SK-N-SH treated with all-trans-retinoic acid at 6 μM for 48 hours (cell line): ENCODE results near the gene SUFU.
A peak's percentile ranks its signal among the peaks of the same experiment; 100 is the strongest.
"Not testable (repeated sequence)": the region's sequence is repeated elsewhere in the genome, so short reads cannot be mapped to it uniquely, and the experiment has no call there.

Source experiments
- ATAC-seq: fragments of 200-7000 bp; cut with Tn5 transposase; 3 replicates; pipeline ENCODE4 v1.9.1; 2020; ENCODE audit warnings: mild to moderate bottlenecking, moderate library complexity
- ARNTL ChIP-seq: fragments of 450-650 bp; formaldehyde crosslinking; IDR thresholded peaks from 2 replicates; pipeline ENCODE4 v1.5.0; 2020; ENCODE audit warnings: low read depth, mild to moderate bottlenecking, moderate library complexity, borderline replicate concordance
- BACH2 ChIP-seq: fragments of 250-450 bp; sonication (Bioruptor Pico); IDR thresholded peaks from 2 replicates; pipeline ENCODE4 v1.9.0; 2021; ENCODE audit warnings: mild to moderate bottlenecking, borderline replicate concordance
- CSDC2 ChIP-seq: fragments of 250-450 bp; sonication (Bioruptor Pico); IDR thresholded peaks from 2 replicates; pipeline ENCODE4 v1.5.0; 2020; ENCODE audit warnings: mild to moderate bottlenecking, moderate library complexity
- ESRRG ChIP-seq: fragments of 250-450 bp; sonication (Bioruptor Pico); IDR thresholded peaks from 2 replicates; pipeline ENCODE4 v1.6.1; 2021; ENCODE audit warnings: mild to moderate bottlenecking
- OSR1 ChIP-seq: fragments of 250-450 bp; sonication (Bioruptor Pico); IDR thresholded peaks from 2 replicates; pipeline ENCODE4 v1.8.0; 2022; ENCODE audit warnings: moderate library complexity, mild to moderate bottlenecking, inconsistent platforms
- PPARA ChIP-seq: fragments of 250-450 bp; sonication (Bioruptor Pico); IDR thresholded peaks from 2 replicates; pipeline ENCODE4 v1.5.0; 2020; ENCODE audit warnings: mild to moderate bottlenecking, borderline replicate concordance
- RARB ChIP-seq: fragments of 250-450 bp; sonication (Bioruptor Pico); IDR thresholded peaks from 2 replicates; pipeline ENCODE4 v1.8.0; 2021; ENCODE audit warnings: mild to moderate bottlenecking, moderate library complexity
- SNAI2 ChIP-seq: fragments of 250-450 bp; sonication (Bioruptor Pico); IDR thresholded peaks from 2 replicates; pipeline ENCODE4 v1.5.0; 2020; ENCODE audit warnings: mild to moderate bottlenecking, moderate library complexity
- TCF4 ChIP-seq: fragments of 250-450 bp; sonication (Bioruptor Pico); IDR thresholded peaks from 2 replicates; pipeline ENCODE4 v1.8.0; 2021; ENCODE audit warnings: mild to moderate bottlenecking, moderate library complexity, borderline replicate concordance
- ZC3H10 ChIP-seq: fragments of 250-450 bp; sonication (Bioruptor Pico); IDR thresholded peaks from 2 replicates; pipeline ENCODE4 v1.5.1; 2021; ENCODE audit warnings: mild to moderate bottlenecking, moderate library complexity
- ZFP30 ChIP-seq: fragments of 450-650 bp; formaldehyde crosslinking; IDR thresholded peaks from 2 replicates; pipeline ENCODE4 v1.5.0; 2022; ENCODE audit warnings: mild to moderate bottlenecking, moderate library complexity
- ZNF565 ChIP-seq: fragments of 450-650 bp; formaldehyde crosslinking; conservative IDR thresholded peaks from 2 replicates; pipeline ENCODE4 v1.5.0; 2020; ENCODE audit warnings: low read depth, mild to moderate bottlenecking, moderate library complexity
- ZNF70 ChIP-seq: fragments of 450-650 bp; formaldehyde crosslinking; IDR thresholded peaks from 2 replicates; pipeline ENCODE4 v1.5.0; 2020; ENCODE audit warnings: mild to moderate bottlenecking, moderate library complexity
- ZNF8 ChIP-seq: fragments of 450-650 bp; formaldehyde crosslinking; IDR thresholded peaks from 2 replicates; pipeline ENCODE4 v1.5.0; 2020; ENCODE audit warnings: mild to moderate bottlenecking, moderate library complexity
- TF ChIP-seq, protein P1 (sequence below): fragments of 250-450 bp; sonication (Bioruptor Pico); IDR thresholded peaks from 2 replicates; pipeline ENCODE4 v1.8.0; 2020; ENCODE audit warnings: mild to moderate bottlenecking, moderate library complexity, borderline replicate concordance
- TF ChIP-seq, protein P2 (sequence below): fragments of 250-450 bp; sonication (Bioruptor Pico); IDR thresholded peaks from 2 replicates; pipeline ENCODE4 v1.5.1; 2020; ENCODE audit warnings: low read depth, mild to moderate bottlenecking, moderate library complexity
- TF ChIP-seq, protein P3 (sequence below): fragments of 250-450 bp; sonication (Bioruptor Pico); IDR thresholded peaks from 2 replicates; pipeline ENCODE4 v1.5.0; 2020; ENCODE audit warnings: mild to moderate bottlenecking, moderate library complexity
- TF ChIP-seq, protein P4 (sequence below): fragments of 250-450 bp; sonication (Bioruptor Pico); IDR thresholded peaks from 2 replicates; pipeline ENCODE4 v1.5.1; 2021; ENCODE audit warnings: mild to moderate bottlenecking, moderate library complexity

Gene SUFU

DNA sequence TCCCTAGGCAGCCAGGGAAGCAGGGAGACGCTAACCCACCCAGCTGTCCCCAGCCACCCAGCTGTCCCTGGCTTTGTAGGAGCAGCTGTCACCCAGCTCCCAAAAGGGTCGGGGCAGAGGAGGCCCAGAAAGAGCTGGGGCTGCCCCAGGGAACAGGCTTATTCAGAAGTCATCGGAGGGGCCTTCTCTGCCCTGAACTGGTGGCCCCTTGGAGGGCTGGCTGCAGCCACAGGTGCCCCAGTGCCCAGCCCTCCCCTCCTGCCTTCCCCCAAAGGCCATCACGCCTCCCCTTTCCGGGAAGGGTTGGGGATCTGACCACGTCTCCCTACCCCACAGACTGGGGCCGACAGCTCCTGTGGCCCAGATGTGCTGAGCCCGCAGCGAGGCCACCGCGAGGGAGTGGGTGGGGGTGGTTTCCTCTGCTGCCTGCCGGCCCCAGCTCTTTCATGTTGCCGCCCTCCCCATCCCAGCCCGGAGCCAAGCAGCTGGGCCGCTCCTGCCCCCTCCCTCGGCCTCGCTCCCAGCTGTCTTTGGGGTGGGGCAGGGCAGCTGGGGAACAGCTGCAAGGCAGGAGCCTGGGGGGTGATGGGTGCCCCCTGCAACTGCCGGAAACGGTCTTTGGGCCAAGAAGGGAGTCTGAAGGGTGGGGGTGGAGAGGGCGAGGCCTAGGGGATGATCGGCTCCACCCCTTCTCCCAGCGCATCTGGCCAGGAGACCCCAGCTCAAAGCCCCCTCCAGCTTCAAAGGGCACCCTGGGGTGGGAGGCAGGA lies 157.3 kb downstream of the SUFU start:
- TF ChIP-seq ARNTL (CRISPR knock-in tag) (no peak), ZNF565 (no peak), SNAI2 (CRISPR knock-in tag) (no peak), PPARA (CRISPR knock-in tag) (no peak)
- TF ChIP-seq, protein P1, sequence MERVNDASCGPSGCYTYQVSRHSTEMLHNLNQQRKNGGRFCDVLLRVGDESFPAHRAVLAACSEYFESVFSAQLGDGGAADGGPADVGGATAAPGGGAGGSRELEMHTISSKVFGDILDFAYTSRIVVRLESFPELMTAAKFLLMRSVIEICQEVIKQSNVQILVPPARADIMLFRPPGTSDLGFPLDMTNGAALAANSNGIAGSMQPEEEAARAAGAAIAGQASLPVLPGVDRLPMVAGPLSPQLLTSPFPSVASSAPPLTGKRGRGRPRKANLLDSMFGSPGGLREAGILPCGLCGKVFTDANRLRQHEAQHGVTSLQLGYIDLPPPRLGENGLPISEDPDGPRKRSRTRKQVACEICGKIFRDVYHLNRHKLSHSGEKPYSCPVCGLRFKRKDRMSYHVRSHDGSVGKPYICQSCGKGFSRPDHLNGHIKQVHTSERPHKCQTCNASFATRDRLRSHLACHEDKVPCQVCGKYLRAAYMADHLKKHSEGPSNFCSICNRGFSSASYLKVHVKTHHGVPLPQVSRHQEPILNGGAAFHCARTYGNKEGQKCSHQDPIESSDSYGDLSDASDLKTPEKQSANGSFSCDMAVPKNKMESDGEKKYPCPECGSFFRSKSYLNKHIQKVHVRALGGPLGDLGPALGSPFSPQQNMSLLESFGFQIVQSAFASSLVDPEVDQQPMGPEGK (CRISPR knock-in tag) = no peak
- TF ChIP-seq, protein P2, sequence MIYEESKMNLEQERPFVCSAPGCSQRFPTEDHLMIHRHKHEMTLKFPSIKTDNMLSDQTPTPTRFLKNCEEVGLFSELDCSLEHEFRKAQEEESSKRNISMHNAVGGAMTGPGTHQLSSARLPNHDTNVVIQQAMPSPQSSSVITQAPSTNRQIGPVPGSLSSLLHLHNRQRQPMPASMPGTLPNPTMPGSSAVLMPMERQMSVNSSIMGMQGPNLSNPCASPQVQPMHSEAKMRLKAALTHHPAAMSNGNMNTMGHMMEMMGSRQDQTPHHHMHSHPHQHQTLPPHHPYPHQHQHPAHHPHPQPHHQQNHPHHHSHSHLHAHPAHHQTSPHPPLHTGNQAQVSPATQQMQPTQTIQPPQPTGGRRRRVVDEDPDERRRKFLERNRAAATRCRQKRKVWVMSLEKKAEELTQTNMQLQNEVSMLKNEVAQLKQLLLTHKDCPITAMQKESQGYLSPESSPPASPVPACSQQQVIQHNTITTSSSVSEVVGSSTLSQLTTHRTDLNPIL (CRISPR knock-in tag) = no peak
- peak; percentile 53 for ATAC-seq

DNA sequence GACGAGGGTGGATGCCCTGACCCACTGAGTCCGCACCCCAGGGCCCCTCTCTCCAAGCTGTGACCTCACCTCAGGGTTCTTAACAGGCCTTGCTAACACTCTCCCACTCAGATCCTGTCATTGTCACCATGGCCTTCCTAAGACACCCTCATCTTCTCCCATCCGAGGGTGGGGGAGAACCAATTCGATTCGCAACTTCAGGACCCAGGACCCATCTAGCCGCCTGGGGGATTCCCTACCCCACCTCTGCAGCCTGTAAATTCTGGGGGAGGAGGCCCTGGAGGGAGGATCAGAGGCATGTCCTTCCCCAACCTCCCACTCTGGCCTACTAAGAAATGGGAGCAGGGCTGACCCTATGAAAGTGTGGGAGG lies 157.9 kb downstream of the SUFU start:
- no peak for TF ChIP-seq ZNF8
- no peak for TF ChIP-seq OSR1 (CRISPR knock-in tag)
- no peak for TF ChIP-seq ZC3H10 (CRISPR knock-in tag)
- TF ChIP-seq RARB (CRISPR knock-in tag) = no peak
- TF ChIP-seq, protein P3, sequence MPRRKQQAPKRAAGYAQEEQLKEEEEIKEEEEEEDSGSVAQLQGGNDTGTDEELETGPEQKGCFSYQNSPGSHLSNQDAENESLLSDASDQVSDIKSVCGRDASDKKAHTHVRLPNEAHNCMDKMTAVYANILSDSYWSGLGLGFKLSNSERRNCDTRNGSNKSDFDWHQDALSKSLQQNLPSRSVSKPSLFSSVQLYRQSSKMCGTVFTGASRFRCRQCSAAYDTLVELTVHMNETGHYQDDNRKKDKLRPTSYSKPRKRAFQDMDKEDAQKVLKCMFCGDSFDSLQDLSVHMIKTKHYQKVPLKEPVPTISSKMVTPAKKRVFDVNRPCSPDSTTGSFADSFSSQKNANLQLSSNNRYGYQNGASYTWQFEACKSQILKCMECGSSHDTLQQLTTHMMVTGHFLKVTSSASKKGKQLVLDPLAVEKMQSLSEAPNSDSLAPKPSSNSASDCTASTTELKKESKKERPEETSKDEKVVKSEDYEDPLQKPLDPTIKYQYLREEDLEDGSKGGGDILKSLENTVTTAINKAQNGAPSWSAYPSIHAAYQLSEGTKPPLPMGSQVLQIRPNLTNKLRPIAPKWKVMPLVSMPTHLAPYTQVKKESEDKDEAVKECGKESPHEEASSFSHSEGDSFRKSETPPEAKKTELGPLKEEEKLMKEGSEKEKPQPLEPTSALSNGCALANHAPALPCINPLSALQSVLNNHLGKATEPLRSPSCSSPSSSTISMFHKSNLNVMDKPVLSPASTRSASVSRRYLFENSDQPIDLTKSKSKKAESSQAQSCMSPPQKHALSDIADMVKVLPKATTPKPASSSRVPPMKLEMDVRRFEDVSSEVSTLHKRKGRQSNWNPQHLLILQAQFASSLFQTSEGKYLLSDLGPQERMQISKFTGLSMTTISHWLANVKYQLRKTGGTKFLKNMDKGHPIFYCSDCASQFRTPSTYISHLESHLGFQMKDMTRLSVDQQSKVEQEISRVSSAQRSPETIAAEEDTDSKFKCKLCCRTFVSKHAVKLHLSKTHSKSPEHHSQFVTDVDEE = no peak
- no peak for TF ChIP-seq BACH2 (CRISPR knock-in tag)
- TF ChIP-seq, protein P1 (CRISPR knock-in tag) = no peak
- no peak for TF ChIP-seq TCF4 (CRISPR knock-in tag)
- peak; percentile 15 for ATAC-seq

DNA sequence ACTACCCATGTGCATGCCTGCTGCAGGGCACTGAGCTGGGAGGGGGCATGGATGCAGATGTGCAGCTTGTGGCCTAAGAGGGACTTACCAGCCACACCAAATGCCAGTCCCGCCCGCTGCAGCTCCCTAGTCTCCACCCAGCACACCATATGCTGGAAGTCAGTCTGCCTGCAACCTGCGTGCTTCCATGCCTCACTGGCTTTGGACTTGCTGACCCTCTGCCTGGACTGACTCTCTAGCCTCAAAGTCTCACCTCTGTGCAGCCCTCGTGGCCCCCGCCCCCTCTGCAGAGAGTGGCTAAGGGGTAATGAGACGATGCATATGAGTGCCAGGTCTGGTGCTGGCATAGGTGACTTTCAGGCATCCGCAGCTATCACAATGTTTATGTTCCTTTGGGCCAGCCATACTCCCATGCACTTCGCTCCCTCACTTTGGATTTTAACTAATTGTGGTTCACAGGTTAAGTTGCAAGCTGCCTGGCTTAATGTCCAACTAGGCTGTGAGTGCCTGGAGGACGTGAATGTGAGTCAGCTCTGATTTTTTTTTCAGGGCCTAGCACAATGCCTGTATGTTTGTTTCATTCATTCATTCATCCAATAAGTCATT lies 162.2 kb downstream of the SUFU start:
- TF ChIP-seq ZNF565 (no peak), ZNF8 (no peak), ESRRG (no peak), PPARA (CRISPR knock-in tag) (no peak), ZC3H10 (CRISPR knock-in tag) (no peak), BACH2 (CRISPR knock-in tag) (no peak), ARNTL (CRISPR knock-in tag) (no peak), OSR1 (CRISPR knock-in tag) (no peak), SNAI2 (CRISPR knock-in tag) (no peak), ZNF70 (CRISPR knock-in tag) (no peak), CSDC2 (no peak), ZFP30 (CRISPR knock-in tag) (no peak)
- TF ChIP-seq, protein P4, sequence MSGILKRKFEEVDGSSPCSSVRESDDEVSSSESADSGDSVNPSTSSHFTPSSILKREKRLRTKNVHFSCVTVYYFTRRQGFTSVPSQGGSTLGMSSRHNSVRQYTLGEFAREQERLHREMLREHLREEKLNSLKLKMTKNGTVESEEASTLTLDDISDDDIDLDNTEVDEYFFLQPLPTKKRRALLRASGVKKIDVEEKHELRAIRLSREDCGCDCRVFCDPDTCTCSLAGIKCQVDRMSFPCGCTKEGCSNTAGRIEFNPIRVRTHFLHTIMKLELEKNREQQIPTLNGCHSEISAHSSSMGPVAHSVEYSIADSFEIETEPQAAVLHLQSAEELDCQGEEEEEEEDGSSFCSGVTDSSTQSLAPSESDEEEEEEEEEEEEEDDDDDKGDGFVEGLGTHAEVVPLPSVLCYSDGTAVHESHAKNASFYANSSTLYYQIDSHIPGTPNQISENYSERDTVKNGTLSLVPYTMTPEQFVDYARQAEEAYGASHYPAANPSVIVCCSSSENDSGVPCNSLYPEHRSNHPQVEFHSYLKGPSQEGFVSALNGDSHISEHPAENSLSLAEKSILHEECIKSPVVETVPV = no peak
- TF ChIP-seq, protein P2 (CRISPR knock-in tag) = no peak
- TF ChIP-seq, all 23 proteins: peak for 0
- no peak for ATAC-seq

DNA sequence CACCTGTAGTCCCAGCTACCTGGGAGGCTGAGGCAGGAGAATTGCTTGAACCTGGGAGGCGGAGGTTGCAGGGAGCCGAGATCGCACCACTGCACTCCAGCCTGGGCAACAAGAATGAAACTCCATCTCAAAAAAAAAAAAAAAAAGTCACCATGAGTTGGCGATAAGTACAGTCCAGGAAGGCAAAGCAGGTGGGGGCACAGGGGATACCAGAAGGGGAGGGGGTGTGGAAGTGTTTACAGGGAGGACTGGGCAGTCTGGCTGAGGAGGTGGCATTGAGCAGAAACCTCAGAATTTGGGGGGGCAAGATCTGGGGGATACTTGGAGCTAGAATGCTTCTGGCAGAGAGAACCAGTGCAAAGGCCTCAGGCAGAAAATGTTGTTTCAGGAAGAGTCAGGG lies 163.6 kb downstream of the SUFU start:
- ATAC-seq = not testable (repeated sequence)
